Hepatocyte (in vitro differentiated cells): ENCODE results near the gene ANO7. TPM values are rescaled to one million over a fixed set of nuclear protein-coding genes. Genes with fewer than 3 reads are reported as not detected.

Experiments
- DNase-seq: peaks from one replicate; pipeline ENCODE4 v3.0.0-alpha.2; 2016; ENCODE audit warnings: low spot score
- H2AFZ ChIP-seq: fragments of 200-600 bp; sonication (generic); 2 replicates; pipeline ENCODE4 v1.6.0; 2016; ENCODE audit warnings: antibody characterized with exemption, mild to moderate bottlenecking
- H3K27ac ChIP-seq: fragments of 200-600 bp; sonication (generic); 2 replicates; pipeline ENCODE4 v1.5.1; 2016; ENCODE audit warnings: mild to moderate bottlenecking
- H3K27me3 ChIP-seq: fragments of 200-600 bp; sonication (generic); 2 replicates; pipeline ENCODE4 v1.6.1; 2016
- H3K36me3 ChIP-seq: fragments of 200-600 bp; sonication (generic); replicated peaks from 2 replicates; pipeline ENCODE4 v1.5.1; 2016; ENCODE audit warnings: low read depth; ENCODE audit not compliant: insufficient read depth
- H3K4me1 ChIP-seq: fragments of 200-600 bp; sonication (generic); 2 replicates; pipeline ENCODE4 v1.5.1; 2016; ENCODE audit warnings: mild to moderate bottlenecking, moderate library complexity; ENCODE audit not compliant: insufficient read depth
- H3K4me2 ChIP-seq: fragments of 200-600 bp; sonication (generic); 2 replicates; pipeline ENCODE4 v1.6.0; 2016
- H3K4me3 ChIP-seq: fragments of 200-600 bp; sonication (generic); 2 replicates; pipeline ENCODE4 v1.5.1; 2016; ENCODE audit warnings: mild to moderate bottlenecking
- H3K79me2 ChIP-seq: fragments of 200-600 bp; sonication (generic); 2 replicates; pipeline ENCODE4 v1.6.0; 2017; ENCODE audit warnings: mild to moderate bottlenecking
- H3K9me2 ChIP-seq: fragments of 200-600 bp; sonication (generic); replicated peaks from 2 replicates; pipeline ENCODE4 v1.6.0; 2017; ENCODE audit warnings: mild to moderate bottlenecking; ENCODE audit not compliant: insufficient read depth
- H3K9me3 ChIP-seq: fragments of 200-600 bp; sonication (generic); 2 replicates; pipeline ENCODE4 v1.5.1; 2016; ENCODE audit warnings: low read depth, mild to moderate bottlenecking
- H4K20me1 ChIP-seq: fragments of 200-600 bp; sonication (generic); 2 replicates; pipeline ENCODE4 v1.6.0; 2016; ENCODE audit warnings: mild to moderate bottlenecking; ENCODE audit not compliant: insufficient read depth, poor library complexity, severe bottlenecking
- CTCF ChIP-seq: fragments of 200-600 bp; sonication (generic); IDR thresholded peaks from 2 replicates; pipeline ENCODE4 v1.5.1; 2016; ENCODE audit warnings: antibody characterized with exemption, mild to moderate bottlenecking; ENCODE audit not compliant: poor library complexity
- EZH2 ChIP-seq: fragments of 200-600 bp; sonication (generic); IDR thresholded peaks from 2 replicates; pipeline ENCODE4 v1.6.1; 2016; ENCODE audit warnings: antibody characterized with exemption, mild to moderate bottlenecking, borderline replicate concordance
- EZH2phosphoT487 ChIP-seq: fragments of 200-600 bp; sonication (generic); IDR thresholded peaks from one replicate; pipeline ENCODE4 v1.6.1; 2018; ENCODE audit warnings: antibody characterized with exemption, mild to moderate bottlenecking, low read depth, moderate library complexity; ENCODE audit not compliant: unreplicated experiment, severe bottlenecking
- WGBS: methylation state at CpG from one replicate; pipeline ENCODE4 v1.1.6; 2016; ENCODE audit warnings: low lambda C conversion rate; ENCODE audit errors: missing lambda C conversion rate; 5-methylcytosine and 5-hydroxymethylcytosine counted together
- polyA plus RNA-seq: library from polyadenylated mRNA; unstranded; fragments of >200 nt; fragmentation: Nextera tagmentation; extraction: Ambion mirVana; gene quantifications from 2 replicates; pipeline ENCODE4 v1.2.1, GENCODE V29; 2016
- total RNA-seq: library from RNA; depleted of rRNA; stranded (reverse); fragments of >200 nt; gene quantifications from 2 replicates; pipeline ENCODE4 v1.2.3, GENCODE V29; 2014

ANO7 gene
- total and polyA plus RNA-seq, 2 experiments from 2014 or later, result 1.00 to 1.4 TPM

GRCh38 chr2:241273210-241274020 is 84.9 kb downstream of the ANO7 start:
- peak overlapping the region; percentile 71 for H2AFZ ChIP-seq
- no peaks in the 10 kb centered on the region for H3K9me2 ChIP-seq
- DNase-seq, result no peak
- H4K20me1 ChIP-seq, result peaks cover 37% of the 10 kb centered on the region
- H3K4me1 ChIP-seq, result peaks cover 29% of the 10 kb centered on the region
- H3K4me3 ChIP-seq, result peak overlapping the region; percentile 90
- H3K4me2 ChIP-seq, result peak overlapping the region; percentile 89
- no peaks in the 10 kb centered on the region for H3K9me3 ChIP-seq
- peak overlapping the region; percentile 96 for H3K27ac ChIP-seq
- TF ChIP-seq CTCF, result no peak
- no peak for TF ChIP-seq EZH2phosphoT487
- TF ChIP-seq EZH2, result no peak
- H3K79me2 ChIP-seq, result peaks cover 97% of the 10 kb centered on the region
- no peaks in the 10 kb centered on the region for H3K36me3 ChIP-seq
- 58% methylated on average over 21 of the region's 21 CpGs for WGBS
- H3K27me3 ChIP-seq, result no peaks in the 10 kb centered on the region

DNA sequence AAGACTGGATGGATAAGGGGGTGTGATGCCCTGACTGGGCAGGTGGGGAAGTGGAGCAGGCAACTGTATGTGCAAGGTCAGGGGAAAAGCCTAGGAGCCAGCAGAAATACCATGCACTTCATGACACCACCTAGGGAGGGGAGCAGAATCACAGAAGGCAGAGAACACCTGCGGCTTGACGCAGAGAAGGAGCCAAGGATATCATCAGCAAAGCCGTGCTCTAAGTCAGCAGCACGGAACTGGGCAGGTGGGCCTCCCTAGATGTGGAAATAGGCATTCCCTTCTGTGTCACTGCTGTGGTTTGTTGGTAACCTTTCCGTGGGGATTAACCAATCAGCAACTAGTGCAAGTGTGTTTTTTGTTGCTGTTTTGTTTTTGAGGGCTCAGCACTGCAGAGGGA is 85.7 kb downstream of the ANO7 start:
- no peak overlapping the region for H3K4me3 ChIP-seq
- H2AFZ ChIP-seq, result no peak overlapping the region
- no peaks in the 10 kb centered on the region for H3K9me2 ChIP-seq
- H3K36me3 ChIP-seq, result no peaks in the 10 kb centered on the region
- TF ChIP-seq EZH2phosphoT487 (no peak), EZH2 (no peak), CTCF (no peak)
- peaks cover 97% of the 10 kb centered on the region for H3K79me2 ChIP-seq
- H3K4me1 ChIP-seq, result peaks cover 28% of the 10 kb centered on the region
- peaks cover 34% of the 10 kb centered on the region for H4K20me1 ChIP-seq
- H3K9me3 ChIP-seq, result no peaks in the 10 kb centered on the region
- H3K27ac ChIP-seq, result no peak overlapping the region
- DNase-seq, result no peak
- WGBS, result 80% methylated on average over 5 of the region's 5 CpGs
- H3K4me2 ChIP-seq, result no peak overlapping the region
- no peaks in the 10 kb centered on the region for H3K27me3 ChIP-seq

Other genes with a start within 250 kb of the ANO7 start
- 3.5 and 6.5 TPM in 2 replicates for gene SNED1, start 190.1 kb upstream of the ANO7 start, total RNA-seq
- 3.7 and 4.6 TPM in 2 replicates for gene SNED1, start 190.1 kb upstream of the ANO7 start, polyA plus RNA-seq
- 39.4 and 40.3 TPM in 2 replicates for gene MTERF4, start 86.4 kb upstream of the ANO7 start, total RNA-seq
- 17.4 and 20.3 TPM in 2 replicates for gene MTERF4, start 86.4 kb upstream of the ANO7 start, polyA plus RNA-seq
- 3.0 and 8.8 TPM in 2 replicates for gene PASK, start 39.2 kb upstream of the ANO7 start, total RNA-seq
- gene PASK, start 39.2 kb upstream of the ANO7 start, polyA plus RNA-seq, result 2.5 and 2.6 TPM in 2 replicates
- 46.7 and 55.5 TPM in 2 replicates for gene PPP1R7, start 38.2 kb upstream of the ANO7 start, total RNA-seq
- gene PPP1R7, start 38.2 kb upstream of the ANO7 start, polyA plus RNA-seq, result 84.9 and 86.9 TPM in 2 replicates
- 393 and 437 TPM in 2 replicates for gene HDLBP, start 127.0 kb downstream of the ANO7 start, total RNA-seq
- gene HDLBP, start 127.0 kb downstream of the ANO7 start, polyA plus RNA-seq, result 389 and 394 TPM in 2 replicates
- 373 and 388 TPM in 2 replicates for gene SEPTIN2, start 127.2 kb downstream of the ANO7 start, total RNA-seq
- 314 and 315 TPM in 2 replicates for gene SEPTIN2, start 127.2 kb downstream of the ANO7 start, polyA plus RNA-seq
- 29.1 and 29.3 TPM in 2 replicates for gene FARP2, start 167.6 kb downstream of the ANO7 start, total RNA-seq
- gene FARP2, start 167.6 kb downstream of the ANO7 start, polyA plus RNA-seq, result 28.4 and 29.6 TPM in 2 replicates